HepG2 (cell line): Measurements from ENCODE around the gene GADD45GIP1. TPM values are rescaled to one million over a fixed set of nuclear protein-coding genes. Genes with fewer than 3 reads are reported as not detected.

Experiments used
- BHLHE40 ChIP-seq: IDR thresholded peaks from 2 replicates; pipeline ENCODE4 v1.6.1; 2011; ENCODE audit warnings: low read length, improper control_type of control experiment
- CENPBD1 ChIP-seq: sonication (generic); formaldehyde crosslinking; IDR thresholded peaks from 2 replicates; pipeline ENCODE4 v1.8.0; 2022; ENCODE audit warnings: missing genetic modification reagents, low read depth, mild to moderate bottlenecking, borderline replicate concordance
- CERS6 ChIP-seq: sonication (generic); formaldehyde crosslinking; IDR thresholded peaks from 2 replicates; pipeline ENCODE4 v1.5.0; 2020; ENCODE audit warnings: missing genetic modification reagents
- ELF4 ChIP-seq: sonication (generic); formaldehyde crosslinking; IDR thresholded peaks from 2 replicates; pipeline ENCODE4 v1.5.0; 2020; ENCODE audit warnings: missing genetic modification reagents, mild to moderate bottlenecking, moderate library complexity, borderline replicate concordance
- IKZF5 ChIP-seq: IDR thresholded peaks from 2 replicates; pipeline ENCODE4 v1.6.1; 2018; ENCODE audit warnings: missing genetic modification reagents, mild to moderate bottlenecking, missing compliant biosample characterization
- RXRA ChIP-seq: sonication (generic); formaldehyde crosslinking; IDR thresholded peaks from 2 replicates; pipeline ENCODE4 v1.5.1; 2020; ENCODE audit warnings: missing genetic modification reagents
- SAFB2 ChIP-seq: sonication (generic); formaldehyde crosslinking; IDR thresholded peaks from 2 replicates; pipeline ENCODE4 v1.5.1; 2020; ENCODE audit warnings: missing genetic modification reagents, low read depth, mild to moderate bottlenecking, borderline replicate concordance
- SALL1 ChIP-seq: sonication (generic); formaldehyde crosslinking; IDR thresholded peaks from 2 replicates; pipeline ENCODE4 v1.8.0; 2022; ENCODE audit warnings: mild to moderate bottlenecking, missing genetic modification reagents
- SIN3B ChIP-seq: fragments of 150-350 bp; IDR thresholded peaks from 2 replicates; pipeline ENCODE4 v1.6.1; 2014; ENCODE audit warnings: low read length
- TSC22D2 ChIP-seq: sonication (generic); formaldehyde crosslinking; IDR thresholded peaks from 2 replicates; pipeline ENCODE4 v1.5.1; 2020; ENCODE audit warnings: missing genetic modification reagents, mild to moderate bottlenecking, borderline replicate concordance
- YY1 ChIP-seq: IDR thresholded peaks from 2 replicates; pipeline ENCODE4 v1.6.1; 2011; ENCODE audit warnings: low read length, low read depth, moderate library complexity, mild to moderate bottlenecking; ENCODE audit not compliant: insufficient read depth, insufficient replicate concordance
- ZFP36 ChIP-seq: fragments of 150-350 bp; IDR thresholded peaks from 2 replicates; pipeline ENCODE4 v1.6.1; 2018; ENCODE audit warnings: borderline replicate concordance, low read length, low read depth; ENCODE audit not compliant: partially characterized antibody
- ZNF274 ChIP-seq: sonication (generic); formaldehyde crosslinking; IDR thresholded peaks from 2 replicates; pipeline ENCODE4 v1.5.1; 2020; ENCODE audit warnings: mild to moderate bottlenecking, missing genetic modification reagents
- ZNF281 ChIP-seq: sonication (generic); formaldehyde crosslinking; IDR thresholded peaks from 2 replicates; pipeline ENCODE4 v1.4.0; 2020; ENCODE audit warnings: missing genetic modification reagents, borderline replicate concordance
- ZNF460 ChIP-seq: sonication (generic); formaldehyde crosslinking; IDR thresholded peaks from 2 replicates; pipeline ENCODE4 v1.5.1; 2020; ENCODE audit warnings: missing genetic modification reagents, mild to moderate bottlenecking, borderline replicate concordance
- ZNF577 ChIP-seq: sonication (generic); formaldehyde crosslinking; IDR thresholded peaks from 2 replicates; pipeline ENCODE4 v1.4.0; 2020; ENCODE audit warnings: mild to moderate bottlenecking, low read depth, missing genetic modification reagents, borderline replicate concordance
- ZNF670 ChIP-seq: sonication (generic); formaldehyde crosslinking; IDR thresholded peaks from 2 replicates; pipeline ENCODE4 v1.8.0; 2022; ENCODE audit warnings: mild to moderate bottlenecking, missing genetic modification reagents, borderline replicate concordance
- ZNF746 ChIP-seq: sonication (generic); formaldehyde crosslinking; IDR thresholded peaks from 2 replicates; pipeline ENCODE4 v1.8.0; 2022; ENCODE audit warnings: mild to moderate bottlenecking, missing genetic modification reagents
- ZSCAN21 ChIP-seq: sonication (generic); formaldehyde crosslinking; IDR thresholded peaks from 2 replicates; pipeline ENCODE4 v1.8.0; 2022; ENCODE audit warnings: mild to moderate bottlenecking, missing genetic modification reagents, moderate library complexity, borderline replicate concordance
- ZSCAN22 ChIP-seq: sonication (generic); formaldehyde crosslinking; IDR thresholded peaks from 2 replicates; pipeline ENCODE4 v1.4.0; 2020; ENCODE audit warnings: mild to moderate bottlenecking, missing genetic modification reagents
- polyA plus RNA-seq, 8 experiments: library from polyadenylated mRNA; depleted of rRNA in 3 of 8; stranded (reverse) in 7 of 8; unstranded in 1 of 8; fragments of >200 nt; fragmentation: Illumina TruSeq in 4 of 8; extraction: Trizol in 4 of 8; gene quantifications; 2 replicates each; pipeline versions ENCODE4 v1.2.1 to v1.2.3, GENCODE V29; 2011 to 2016; ENCODE audit warnings: low read depth in 4 of 8, missing spikeins in 1 of 8, mixed read lengths in 1 of 8; ENCODE audit not compliant: insufficient read depth in 1 of 8
- total RNA-seq, 5 experiments: library from RNA; depleted of rRNA; stranded (reverse); fragments of >200 nt; fragmentation: Illumina TruSeq; extraction: Trizol; gene quantifications; 2 replicates each; pipeline ENCODE4 v1.2.3, GENCODE V29; 2016; ENCODE audit warnings: low read depth in 1 of 5

The GADD45GIP1 gene
- total and polyA plus RNA-seq, 2 of the 13 experiments (the other 11 are each of a cell fraction or from before 2014, with no cell fraction given) = 24.6 to 30.7 TPM

- TF ChIP-seq ZNF577 (CRISPR knock-in tag) (no peak), ZSCAN22 (CRISPR knock-in tag) (no peak), ZNF670 (0 out of 2 replicates have a peak, but pooled peaks have one; percentile 52), ZNF274 (CRISPR knock-in tag) (peak; percentile 59; the same call in 1 of the 2 replicates), CENPBD1 (no peak), ELF4 (CRISPR knock-in tag) (no peak), TSC22D2 (CRISPR knock-in tag) (peak; percentile 53; the same call in 1 of the 2 replicates), ZSCAN21 (CRISPR knock-in tag) (peak; percentile 88; the same call in 1 of the 2 replicates), SALL1 (peak; percentile 30), SIN3B (peak; percentile 71), BHLHE40 (no peak), ZNF460 (CRISPR knock-in tag) (no peak), ZNF281 (peak; percentile 30; the same call in 1 of the 2 replicates), YY1 (peak; percentile 99), RXRA (peak; percentile 38; the same call in 1 of the 2 replicates), ZFP36 (no peak), CERS6 (CRISPR knock-in tag) (no peak), SAFB2 (CRISPR knock-in tag) (peak; percentile 23; the same call in 1 of the 2 replicates), IKZF5 (no peak), ZNF746 (CRISPR knock-in tag) (no peak)
Observed at GRCh38 chr19:12956446-12957388, at the start of gene GADD45GIP1 (continued).
